MG63 (cell line): Measurements from ENCODE around the gene OR3A1. TPM values are rescaled to one million over a fixed set of nuclear protein-coding genes. Genes with fewer than 3 reads are reported as not detected.

Source experiments
- total RNA-seq: library from RNA; depleted of rRNA; stranded (reverse); fragments of >200 nt; shearing (Covaris generic); gene quantifications from 2 replicates; pipeline ENCODE4 v1.2.3, GENCODE V29; 2014; ENCODE audit warnings: low replicate concordance; rRNA removed

The OR3A1 gene
- total RNA-seq, 1 experiment from 2014 or later: not detected

Other genes starting within 250 kb of the OR3A1 start
- not detected in 2 replicates for gene OR1D5, start 234.8 kb downstream of the OR3A1 start, total RNA-seq
- not detected in 2 replicates for gene OR1D2, start 193.9 kb downstream of the OR3A1 start, total RNA-seq
- gene OR1G1, start 170.8 kb downstream of the OR3A1 start, total RNA-seq: not detected in 2 replicates
- not detected in 2 replicates for gene OR1A2, start 100.8 kb downstream of the OR3A1 start, total RNA-seq
- gene OR1A1, start 90.7 kb downstream of the OR3A1 start, total RNA-seq: not detected in 2 replicates
- gene OR3A2, start 87.9 kb upstream of the OR3A1 start, total RNA-seq: not detected in 2 replicates
- gene OR1E1, start 100.0 kb upstream of the OR3A1 start, total RNA-seq: not detected in 2 replicates
- gene OR3A3, start 113.0 kb upstream of the OR3A1 start, total RNA-seq: not detected in 2 replicates
- not detected in 2 replicates for gene OR1E2, start 135.5 kb upstream of the OR3A1 start, total RNA-seq
- gene SPATA22, start 173.5 kb upstream of the OR3A1 start, total RNA-seq: not detected in 2 replicates
- gene ASPA, start 177.6 kb upstream of the OR3A1 start, total RNA-seq: 0.30 TPM in 1 of 2 replicates, not detected in the other